Thyroid gland (tissue), 4 donors: ENCODE results near the gene PLCG2. TPM values are rescaled to one million over a fixed set of nuclear protein-coding genes. Genes with fewer than 3 reads are reported as not detected.

ENCODE experiments used
- DNase-seq, 2 donors: peaks; one replicate each; pipeline ENCODE4 v3.0.0-alpha.2; 2019
- H3K27ac ChIP-seq, 3 donors: fragments of 200-600 bp; sonication (generic); 1 replicate in 2 of 3; 2 replicates in 1 of 3; pipeline ENCODE4 v1.5.1; 2016 to 2019; ENCODE audit warnings: mild to moderate bottlenecking in 1 of 3, moderate library complexity in 1 of 3
- H3K27me3 ChIP-seq: fragments of 200-600 bp; sonication (generic); one replicate; pipeline ENCODE4 v1.5.1; 2019
- H3K36me3 ChIP-seq, 2 donors: fragments of 200-600 bp; sonication (generic); one replicate each; pipeline ENCODE4 v1.5.1; 2016 to 2019
- H3K4me1 ChIP-seq, 2 donors: fragments of 200-600 bp; sonication (generic); one replicate each; pipeline ENCODE4 v1.5.1; 2017 to 2019
- H3K4me3 ChIP-seq, 3 donors: fragments of 200-600 bp; sonication (generic); replicated peaks in 1 of 3; 1 replicate in 2 of 3; 2 replicates in 1 of 3; pipeline ENCODE4 v1.5.1; 2016; ENCODE audit warnings: mild to moderate bottlenecking in 1 of 3
- H3K9me3 ChIP-seq: fragments of 200-600 bp; sonication (generic); one replicate; pipeline ENCODE4 v1.5.1; 2017
- CTCF ChIP-seq, 6 experiments: fragments of 200-600 bp in 3 of 6; fragments of 450-650 bp in 3 of 6; sonication (generic) in 3 of 6; IDR thresholded peaks; one replicate each; pipeline ENCODE4 v1.5.1; 2016 to 2019; ENCODE audit warnings: antibody characterized with exemption in 6 of 6, mild to moderate bottlenecking in 2 of 6, inconsistent platforms in 1 of 6, moderate library complexity in 1 of 6
- POLR2A ChIP-seq, 2 donors: fragments of 450-650 bp; IDR thresholded peaks; one replicate each; pipeline ENCODE4 v1.6.1; 2017; ENCODE audit warnings: antibody characterized with exemption in 2 of 2, mild to moderate bottlenecking in 2 of 2, moderate library complexity in 1 of 2
- WGBS, 2 donors: methylation state at CpG; one replicate each; pipeline ENCODE4 v1.1.5; 2017; 5-methylcytosine and 5-hydroxymethylcytosine counted together
- intact Hi-C: fragments of 100-400 bp; cut with DNase I; formaldehyde crosslinking; loops from one replicate; pipeline ENCODE4 v1.15.1; 2023
- total RNA-seq, 4 donors: library from RNA; depleted of rRNA; stranded (reverse); fragments of >200 nt; gene quantifications; one replicate each; pipeline ENCODE4 v1.2.3, GENCODE V29; 2016

PLCG2 gene
- total RNA-seq, 4 donors from 2014 or later = 9.2 to 12.1 (median 10.3) TPM

GRCh38 chr16:81818568-81818896, 39.4 kb downstream of the PLCG2 start:
- intact Hi-C loops = no loop called here
- TF ChIP-seq CTCF (IDR thresholded peaks at IDR 0.05) = no peak
- TF ChIP-seq POLR2A (IDR thresholded peaks at IDR 0.05) = no peak

GRCh38 chr16:81818905-81819304, 39.8 kb downstream of the PLCG2 start:
- no peaks in the 10 kb centered on the region for H3K9me3 ChIP-seq
- WGBS, 2 donors = 94 to 100% methylated on average over 3 to 4 of the region's 4 CpGs
- no peak for DNase-seq
- no peak overlapping the region for H3K27ac ChIP-seq
- H3K4me1 ChIP-seq = peaks cover 4 to 12% of the 10 kb centered on the region in 2 donors
- no peak overlapping the region for H3K4me3 ChIP-seq
- intact Hi-C loops = no loop called here
- H3K36me3 ChIP-seq = no peaks in the 10 kb centered on the region
- H3K27me3 ChIP-seq = no peaks in the 10 kb centered on the region
- TF ChIP-seq POLR2A (IDR thresholded peaks at IDR 0.05) (no peak), CTCF (IDR thresholded peaks at IDR 0.05) (no peak)

More at GRCh38 chr16:81818568-81818896, 39.4 kb downstream of the PLCG2 start:
- 78 to 89% methylated on average over 1 of the region's 1 CpG for WGBS, 2 donors
- H3K4me3 ChIP-seq = no peak overlapping the region
- peaks cover 4 to 12% of the 10 kb centered on the region in 2 donors for H3K4me1 ChIP-seq
- DNase-seq = no peak
- no peaks in the 10 kb centered on the region for H3K36me3 ChIP-seq
- no peaks in the 10 kb centered on the region for H3K9me3 ChIP-seq
- H3K27ac ChIP-seq = no peak overlapping the region
- H3K27me3 ChIP-seq = no peaks in the 10 kb centered on the region

GRCh38 chr16:81821436-81822128, 42.5 kb downstream of the PLCG2 start:
- H3K27ac ChIP-seq = no peak overlapping the region
- H3K27me3 ChIP-seq = no peaks in the 10 kb centered on the region
- H3K4me3 ChIP-seq = no peak overlapping the region
- TF ChIP-seq POLR2A (IDR thresholded peaks at IDR 0.05) = no peak
- TF ChIP-seq CTCF (IDR thresholded peaks at IDR 0.05) = no peak
- no peak for DNase-seq
- H3K36me3 ChIP-seq = no peaks in the 10 kb centered on the region
- H3K9me3 ChIP-seq = no peaks in the 10 kb centered on the region
- peaks cover 4 to 12% of the 10 kb centered on the region in 2 donors for H3K4me1 ChIP-seq
- intact Hi-C loops = no loop called here
- 75 to 84% methylated on average over 10 of the region's 10 CpGs for WGBS, 2 donors

GRCh38 chr16:81823111-81823510, 44.0 kb downstream of the PLCG2 start:
- 32 to 41% methylated on average over 6 to 8 of the region's 8 CpGs for WGBS, 2 donors
- intact Hi-C loops = no loop called here
- H3K36me3 ChIP-seq = no peaks in the 10 kb centered on the region
- no peaks in the 10 kb centered on the region for H3K27me3 ChIP-seq
- no peak overlapping the region for H3K4me3 ChIP-seq
- TF ChIP-seq POLR2A (IDR thresholded peaks at IDR 0.05) = no peak
- no peak for TF ChIP-seq CTCF (IDR thresholded peaks at IDR 0.05)
- no peak overlapping the region for H3K27ac ChIP-seq
- peaks cover 4 to 12% of the 10 kb centered on the region in 2 donors for H3K4me1 ChIP-seq
- no peaks in the 10 kb centered on the region for H3K9me3 ChIP-seq
- DNase-seq = peak; percentile 11 to 15

GRCh38 chr16:81823734-81824133, 44.6 kb downstream of the PLCG2 start:
- Histone ChIP-seq H3K4me1 (peaks cover 4 to 12% of the 10 kb centered on the region in 2 donors), H3K27ac (no peak overlapping the region), H3K4me3 (no peak overlapping the region), H3K36me3 (no peaks in the 10 kb centered on the region), H3K9me3 (no peaks in the 10 kb centered on the region), H3K27me3 (no peaks in the 10 kb centered on the region)
- intact Hi-C loops = no loop called here
- no peak for DNase-seq
- 89 to 92% methylated on average over 1 of the region's 1 CpG for WGBS, 2 donors
- no peak for TF ChIP-seq CTCF (IDR thresholded peaks at IDR 0.05)
- TF ChIP-seq POLR2A (IDR thresholded peaks at IDR 0.05) = no peak
